Rectal smooth muscle tissue (tissue), 1 donor: Measurements from ENCODE around the gene ZC3H15.
A peak's percentile ranks its signal among the peaks of the same experiment; 100 is the strongest.

Experiments
- H3K27ac ChIP-seq: one replicate; pipeline ENCODE4 v1.7.0; 2013; ENCODE audit warnings: low read depth, low read length, inconsistent platforms
- H3K27me3 ChIP-seq: one replicate; pipeline ENCODE4 v1.7.0; 2013; ENCODE audit warnings: low read length; ENCODE audit not compliant: control insufficient read depth, insufficient read depth
- H3K36me3 ChIP-seq: one replicate; pipeline ENCODE4 v1.7.0; 2013; ENCODE audit warnings: low read length; ENCODE audit not compliant: control insufficient read depth, insufficient read depth
- H3K4me1 ChIP-seq: one replicate; pipeline ENCODE4 v1.7.0; 2013; ENCODE audit warnings: low read length; ENCODE audit not compliant: control insufficient read depth, insufficient read depth
- H3K4me3 ChIP-seq: one replicate; pipeline ENCODE4 v1.7.0; 2013; ENCODE audit warnings: low read length
- H3K9ac ChIP-seq: one replicate; pipeline ENCODE4 v1.7.0; 2013; ENCODE audit warnings: low read length

The ZC3H15 gene

DNA sequence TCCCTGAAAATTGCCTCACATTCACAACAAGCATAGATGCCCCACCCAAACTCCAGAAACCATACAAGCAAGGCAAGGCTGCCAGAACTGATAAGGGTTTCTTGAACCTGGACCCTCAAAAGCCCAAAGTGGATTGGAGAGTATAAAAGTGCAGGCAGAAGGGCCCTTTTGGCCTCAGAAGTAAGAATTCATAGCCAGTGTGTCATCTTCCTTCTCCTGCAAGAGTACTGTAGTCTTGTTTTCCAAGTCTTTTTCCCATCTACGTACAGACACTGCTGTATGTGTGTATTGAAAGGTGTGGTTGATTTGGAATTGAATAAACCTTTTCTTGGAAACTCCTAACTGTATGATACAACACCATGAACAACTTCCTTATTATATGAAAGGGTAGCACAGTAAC lies 46.8 kb downstream of the ZC3H15 start:
- Histone ChIP-seq H3K9ac (no peak overlapping the region), H3K36me3 (no peaks in the 10 kb centered on the region), H3K4me1 (no peaks in the 10 kb centered on the region), H3K4me3 (no peak overlapping the region), H3K27ac (no peak overlapping the region), H3K27me3 (no peaks in the 10 kb centered on the region)

DNA sequence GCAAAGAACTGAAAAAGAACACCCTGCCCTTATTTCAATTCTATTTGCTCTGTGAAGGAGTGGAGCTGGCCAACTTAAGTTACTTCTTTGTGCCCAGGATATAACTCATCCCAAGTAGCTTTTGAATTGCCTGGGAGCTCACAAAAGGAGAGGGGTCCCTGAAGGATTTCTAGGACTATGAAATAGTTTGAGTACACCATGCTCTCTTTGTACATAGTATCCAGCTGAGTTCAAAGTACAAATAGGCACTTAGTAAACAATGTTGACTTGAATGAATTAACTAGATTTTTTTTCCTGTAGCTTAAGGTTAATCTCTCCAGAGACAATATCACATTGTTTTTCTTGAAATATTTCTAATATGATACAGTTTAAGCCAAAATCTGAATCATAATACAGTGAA lies 47.7 kb downstream of the ZC3H15 start:
- Histone ChIP-seq H3K4me1 (no peaks in the 10 kb centered on the region), H3K27ac (no peak overlapping the region), H3K36me3 (no peaks in the 10 kb centered on the region), H3K9ac (no peak overlapping the region), H3K27me3 (no peaks in the 10 kb centered on the region), H3K4me3 (no peak overlapping the region)

DNA sequence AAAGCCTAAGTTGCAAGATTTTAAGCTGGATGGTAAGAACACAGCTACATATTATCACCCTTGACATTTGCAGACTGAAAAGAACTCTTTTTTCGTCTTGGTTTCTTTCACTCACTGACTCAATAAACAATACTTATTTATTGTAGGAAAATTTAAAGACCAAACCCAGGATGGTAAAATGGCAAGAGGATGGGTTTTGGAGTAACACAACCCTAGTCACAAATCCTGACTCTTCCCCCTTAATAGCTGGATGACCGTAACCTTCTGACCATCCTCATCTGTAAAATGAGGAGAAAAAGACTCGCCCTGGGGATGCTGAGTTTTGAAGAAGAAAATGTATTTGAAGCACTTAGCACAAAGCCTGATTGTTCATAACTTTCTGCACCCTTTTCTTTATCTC lies 48.3 kb downstream of the ZC3H15 start:
- H3K9ac ChIP-seq, result no peak overlapping the region
- no peak overlapping the region for H3K4me3 ChIP-seq
- no peaks in the 10 kb centered on the region for H3K27me3 ChIP-seq
- no peaks in the 10 kb centered on the region for H3K36me3 ChIP-seq
- H3K4me1 ChIP-seq, result no peaks in the 10 kb centered on the region
- no peak overlapping the region for H3K27ac ChIP-seq

GRCh38 chr2:186535861-186536260 lies 49.8 kb downstream of the ZC3H15 start:
- Histone ChIP-seq H3K36me3 (no peaks in the 10 kb centered on the region), H3K9ac (no peak overlapping the region), H3K4me1 (no peaks in the 10 kb centered on the region), H3K27me3 (no peaks in the 10 kb centered on the region), H3K27ac (no peak overlapping the region), H3K4me3 (no peak overlapping the region)

DNA sequence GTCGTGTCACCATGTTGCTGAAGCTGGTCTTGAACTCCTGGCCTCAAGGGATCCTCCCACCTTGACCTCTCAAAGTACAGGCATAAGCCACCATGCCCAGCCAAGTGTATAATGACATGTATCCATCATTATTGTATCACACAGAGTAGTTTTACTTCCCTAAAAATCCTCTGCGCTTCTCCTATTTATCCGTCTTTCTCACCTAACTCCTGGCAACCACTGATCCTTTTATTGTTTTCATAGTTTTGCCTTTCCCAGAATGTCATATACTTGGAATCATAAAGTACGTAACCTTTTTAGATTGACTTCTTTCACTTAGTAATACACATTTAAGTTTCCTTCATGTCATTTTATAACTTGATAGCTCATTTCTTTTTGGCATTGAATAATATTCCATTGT lies 51.0 kb downstream of the ZC3H15 start:
- Histone ChIP-seq H3K9ac (no peak overlapping the region), H3K36me3 (no peaks in the 10 kb centered on the region), H3K27ac (no peak overlapping the region), H3K4me1 (no peaks in the 10 kb centered on the region), H3K27me3 (no peaks in the 10 kb centered on the region), H3K4me3 (no peak overlapping the region)

GRCh38 chr2:186540941-186541340 lies 54.9 kb downstream of the ZC3H15 start:
- Histone ChIP-seq H3K36me3 (no peaks in the 10 kb centered on the region), H3K27ac (no peak overlapping the region), H3K4me1 (peaks cover 7% of the 10 kb centered on the region), H3K27me3 (no peaks in the 10 kb centered on the region), H3K9ac (no peak overlapping the region), H3K4me3 (no peak overlapping the region)

GRCh38 chr2:186542002-186542401 lies 55.9 kb downstream of the ZC3H15 start:
- Histone ChIP-seq H3K27ac (no peak overlapping the region), H3K4me3 (no peak overlapping the region), H3K36me3 (no peaks in the 10 kb centered on the region), H3K9ac (no peak overlapping the region), H3K4me1 (peaks cover 7% of the 10 kb centered on the region), H3K27me3 (no peaks in the 10 kb centered on the region)

GRCh38 chr2:186543561-186544131 lies 57.6 kb downstream of the ZC3H15 start:
- Histone ChIP-seq H3K9ac (no peak overlapping the region), H3K27me3 (no peaks in the 10 kb centered on the region), H3K36me3 (no peaks in the 10 kb centered on the region)

DNA sequence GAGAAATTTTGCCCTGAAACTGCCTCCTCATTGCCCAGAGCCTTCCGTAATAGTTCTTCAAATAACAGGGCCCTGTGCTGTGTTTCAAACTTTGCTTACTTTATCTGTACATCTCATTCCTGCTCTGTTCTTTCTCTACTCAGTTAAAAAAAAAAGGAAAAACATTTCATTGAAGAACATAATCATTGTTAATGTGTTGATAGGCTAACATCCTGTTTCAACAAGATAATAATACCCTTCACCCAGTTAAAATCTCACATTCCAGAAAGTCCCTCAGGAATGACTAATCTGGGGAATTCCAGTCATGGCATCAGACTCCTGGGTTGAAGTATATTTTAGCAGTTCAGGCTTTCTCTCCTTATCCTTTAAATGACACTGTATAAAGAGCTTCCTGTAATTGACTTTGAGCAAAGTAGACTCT lies 58.2 kb downstream of the ZC3H15 start:
- Histone ChIP-seq H3K36me3 (no peaks in the 10 kb centered on the region), H3K27me3 (no peaks in the 10 kb centered on the region), H3K4me1 (peaks cover 7% of the 10 kb centered on the region), H3K4me3 (no peak overlapping the region), H3K9ac (no peak overlapping the region), H3K27ac (peak overlapping the region; percentile 59)

More at GRCh38 chr2:186543561-186544131, 57.6 kb downstream of the ZC3H15 start:
- Histone ChIP-seq H3K4me1 (peaks cover 7% of the 10 kb centered on the region), H3K4me3 (no peak overlapping the region), H3K27ac (peak overlapping the region; percentile 59)

DNA sequence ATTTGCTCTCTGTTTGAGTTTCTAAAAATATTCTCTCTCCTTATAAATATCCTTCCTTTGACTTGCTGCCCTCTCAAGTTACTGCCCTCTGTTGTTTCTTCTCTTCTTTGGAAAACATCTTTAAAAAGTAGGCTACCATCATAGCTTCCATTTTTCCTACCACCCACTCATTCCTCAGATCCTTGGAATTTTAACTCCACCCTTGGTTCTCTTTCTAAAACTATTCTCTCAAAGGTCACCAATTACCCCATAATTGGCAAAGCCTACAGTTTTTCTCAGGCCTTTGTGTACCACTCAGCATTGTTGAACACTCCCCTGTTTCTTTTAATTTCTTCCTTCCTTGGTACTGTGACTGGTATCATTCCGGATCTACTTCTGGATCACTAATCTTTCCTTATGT lies 60.8 kb downstream of the ZC3H15 start:
- Histone ChIP-seq H3K36me3 (no peaks in the 10 kb centered on the region), H3K4me1 (peaks cover 7% of the 10 kb centered on the region), H3K27ac (no peak overlapping the region)

DNA sequence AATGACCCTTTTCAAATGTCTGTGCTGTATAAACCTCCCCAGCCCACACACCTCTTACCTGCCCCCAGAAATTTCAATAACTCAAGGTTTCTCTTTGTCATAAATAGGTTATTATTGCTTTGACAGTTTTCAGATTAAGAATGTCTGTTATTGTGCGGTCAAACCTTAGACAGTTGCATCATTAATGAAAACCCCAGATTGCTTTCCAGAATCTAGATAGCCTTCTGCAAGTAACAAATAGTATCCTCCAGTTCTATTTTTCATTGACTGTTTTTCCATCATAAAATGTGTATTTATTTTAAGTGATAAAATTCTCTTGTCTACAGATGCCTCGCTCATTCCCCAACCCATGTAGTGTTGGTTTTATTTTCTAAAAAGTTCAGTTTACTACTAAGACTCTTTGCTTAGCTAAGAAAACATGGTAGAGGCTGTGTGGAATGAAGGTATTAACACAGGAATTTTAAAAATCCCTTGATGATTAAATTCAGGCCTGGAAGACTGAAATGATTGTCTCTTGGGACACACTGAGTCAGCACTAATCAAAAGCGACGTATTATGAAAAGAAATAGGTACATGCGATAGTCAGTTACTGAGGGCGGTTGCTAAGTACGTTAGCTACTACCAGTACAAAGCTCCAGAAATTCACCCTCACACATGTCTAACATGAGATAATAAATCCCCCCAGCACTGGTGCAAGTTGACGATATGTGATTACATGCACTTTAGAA lies 65.4 kb downstream of the ZC3H15 start:
- H3K4me1 ChIP-seq, result no peaks in the 10 kb centered on the region
- no peak overlapping the region for H3K9ac ChIP-seq
- no peak overlapping the region for H3K27ac ChIP-seq
- no peaks in the 10 kb centered on the region for H3K27me3 ChIP-seq
- no peak overlapping the region for H3K4me3 ChIP-seq
- no peaks in the 10 kb centered on the region for H3K36me3 ChIP-seq

More for the DNA sequence above, 60.8 kb downstream of the ZC3H15 start:
- H3K27me3 ChIP-seq, result no peaks in the 10 kb centered on the region
- H3K9ac ChIP-seq, result no peak overlapping the region
- H3K4me3 ChIP-seq, result no peak overlapping the region

GRCh38 chr2:186554429-186554828 lies 68.4 kb downstream of the ZC3H15 start:
- no peak overlapping the region for H3K9ac ChIP-seq
- H3K27me3 ChIP-seq, result no peaks in the 10 kb centered on the region
- H3K27ac ChIP-seq, result no peak overlapping the region
- no peaks in the 10 kb centered on the region for H3K4me1 ChIP-seq
- H3K36me3 ChIP-seq, result no peaks in the 10 kb centered on the region
- H3K4me3 ChIP-seq, result no peak overlapping the region
